Astrocyte (in vitro differentiated cells and primary cell): Measurements from ENCODE around the gene SPON1. TPM values are rescaled to one million over a fixed set of nuclear protein-coding genes. Genes with fewer than 3 reads are reported as not detected.

Experiments used
- DNase-seq: peaks from one replicate; pipeline ENCODE4 v3.0.0-alpha.2; 2010; ENCODE audit warnings: low read depth
- FAIRE-seq: peaks from 2 replicates; lab custom pipeline; 2011; peaks lifted over from hg19 to GRCh38; lab: Jason Lieb, UNC
- H2AFZ ChIP-seq: 2 replicates; pipeline ENCODE4 v1.6.0; 2012; ENCODE audit warnings: low read depth, low read length, inconsistent platforms
- H3K27ac ChIP-seq: 2 replicates; pipeline ENCODE4 v1.5.1; 2011; ENCODE audit warnings: low read depth, low read length, inconsistent platforms
- H3K27me3 ChIP-seq: 2 replicates; pipeline ENCODE4 v1.6.0; 2011; ENCODE audit warnings: low read length, inconsistent platforms; ENCODE audit not compliant: insufficient read depth
- H3K36me3 ChIP-seq: 2 replicates; pipeline ENCODE4 v1.5.1; 2011; ENCODE audit warnings: low read length, inconsistent platforms; ENCODE audit not compliant: insufficient read depth
- H3K4me1 ChIP-seq: 2 replicates; pipeline ENCODE4 v1.5.1; 2011; ENCODE audit warnings: low read length, inconsistent platforms; ENCODE audit not compliant: insufficient read depth
- H3K4me2 ChIP-seq: 2 replicates; pipeline ENCODE4 v1.6.0; 2012; ENCODE audit warnings: low read length, inconsistent platforms
- H3K4me3 ChIP-seq: 2 replicates; pipeline ENCODE4 v1.5.1; 2011; ENCODE audit warnings: low read depth, mild to moderate bottlenecking, low read length, inconsistent platforms; ENCODE audit not compliant: insufficient read depth
- H3K79me2 ChIP-seq: 2 replicates; pipeline ENCODE4 v1.6.0; 2012; ENCODE audit warnings: mild to moderate bottlenecking, low read length, inconsistent platforms; ENCODE audit not compliant: insufficient read depth
- H3K9ac ChIP-seq: 2 replicates; pipeline ENCODE4 v1.6.0; 2012; ENCODE audit warnings: mild to moderate bottlenecking, low read length, inconsistent platforms
- H3K9me3 ChIP-seq: 2 replicates; pipeline ENCODE4 v1.5.1; 2012; ENCODE audit warnings: low read depth, mild to moderate bottlenecking, low read length, inconsistent platforms; ENCODE audit not compliant: insufficient read depth
- H4K20me1 ChIP-seq: 2 replicates; pipeline ENCODE4 v1.6.0; 2012; ENCODE audit warnings: low read length, inconsistent platforms; ENCODE audit not compliant: insufficient read depth
- H3K27ac Mint-ChIP-seq: one replicate; pipeline ENCODE4 v1.8.0; 2021; ENCODE audit warnings: mild to moderate bottlenecking, mixed read lengths; ENCODE audit not compliant: unreplicated experiment
- H3K27me3 Mint-ChIP-seq: one replicate; pipeline ENCODE4 v1.8.0; 2021; ENCODE audit warnings: low read depth, mixed read lengths; ENCODE audit not compliant: unreplicated experiment
- H3K36me3 Mint-ChIP-seq: one replicate; pipeline ENCODE4 v1.8.0; 2021; ENCODE audit warnings: low read depth, mixed read lengths; ENCODE audit not compliant: unreplicated experiment
- H3K4me1 Mint-ChIP-seq: one replicate; pipeline ENCODE4 v1.8.0; 2021; ENCODE audit warnings: low read depth, mixed read lengths; ENCODE audit not compliant: unreplicated experiment
- H3K4me3 Mint-ChIP-seq: one replicate; pipeline ENCODE4 v1.8.0; 2021; ENCODE audit warnings: mild to moderate bottlenecking, moderate library complexity, mixed read lengths; ENCODE audit not compliant: unreplicated experiment
- H3K9me3 Mint-ChIP-seq: one replicate; pipeline ENCODE4 v1.8.0; 2021; ENCODE audit warnings: mild to moderate bottlenecking, mixed read lengths; ENCODE audit not compliant: unreplicated experiment
- CTCF ChIP-seq: IDR thresholded peaks from 2 replicates; pipeline ENCODE4 v1.5.1; 2011; ENCODE audit warnings: low read depth, mild to moderate bottlenecking, inconsistent platforms, low read length, moderate library complexity; ENCODE audit not compliant: insufficient read depth
- EZH2 ChIP-seq: IDR thresholded peaks from 2 replicates; pipeline ENCODE4 v1.6.1; 2012; ENCODE audit warnings: mild to moderate bottlenecking, low read length, inconsistent platforms; ENCODE audit not compliant: insufficient read depth
- total RNA-seq: library from RNA; stranded (reverse); gene quantifications from 2 replicates; pipeline ENCODE4 v1.2.1, GENCODE V29; 2021

SPON1 gene
- total RNA-seq, 1 donor from 2014 or later, result 2.0 TPM

GRCh38 chr11:14026961-14027360 lies 64.4 kb downstream of the SPON1 start:
- Histone ChIP-seq H4K20me1 (no peaks in the 10 kb centered on the region), H3K4me2 (no peak overlapping the region), H3K36me3 (no peaks in the 10 kb centered on the region), H3K79me2 (no peaks in the 10 kb centered on the region), H3K27ac (no peak overlapping the region), H3K4me1 (no peaks in the 10 kb centered on the region), H3K9me3 (no peaks in the 10 kb centered on the region), H3K27me3 (peaks cover 11% of the 10 kb centered on the region), H3K9ac (no peak overlapping the region), H2AFZ (no peak overlapping the region), H3K4me3 (no peak overlapping the region)
- H3K4me1 Mint-ChIP-seq, result peaks cover 2% of the 10 kb centered on the region
- H3K9me3 Mint-ChIP-seq, result peaks cover 4% of the 10 kb centered on the region
- H3K27me3 Mint-ChIP-seq, result peaks cover 26% of the 10 kb centered on the region
- no peak for DNase-seq
- H3K4me3 Mint-ChIP-seq, result no peak overlapping the region
- TF ChIP-seq CTCF (no peak), EZH2 (no peak)
- peak overlapping the region; percentile 53 for H3K27ac Mint-ChIP-seq
- H3K36me3 Mint-ChIP-seq, result no peaks in the 10 kb centered on the region
- FAIRE-seq, result no peak

- Histone ChIP-seq H3K79me2 (no peaks in the 10 kb centered on the region), H3K4me3 (no peak overlapping the region), H3K9ac (no peak overlapping the region), H4K20me1 (no peaks in the 10 kb centered on the region), H3K27me3 (peaks cover 7% of the 10 kb centered on the region), H3K4me2 (no peak overlapping the region), H3K4me1 (no peaks in the 10 kb centered on the region), H3K9me3 (no peaks in the 10 kb centered on the region), H3K27ac (no peak overlapping the region), H2AFZ (no peak overlapping the region), H3K36me3 (no peaks in the 10 kb centered on the region)
- TF ChIP-seq CTCF (no peak), EZH2 (no peak)
- H3K36me3 Mint-ChIP-seq, result no peaks in the 10 kb centered on the region
- DNase-seq (no peak), FAIRE-seq (no peak)
- H3K27me3 Mint-ChIP-seq, result peaks cover 21% of the 10 kb centered on the region
- peaks cover 4% of the 10 kb centered on the region for H3K9me3 Mint-ChIP-seq
- H3K27ac Mint-ChIP-seq, result no peak overlapping the region
- peaks cover 2% of the 10 kb centered on the region for H3K4me1 Mint-ChIP-seq
- no peak overlapping the region for H3K4me3 Mint-ChIP-seq
These were observed 65.0 kb downstream of the SPON1 start for GRCh38 chr11:14027525-14027924.

GRCh38 chr11:14029440-14029839 lies 66.9 kb downstream of the SPON1 start:
- H3K9ac ChIP-seq, result no peak overlapping the region
- Mint-ChIP-seq H3K27ac (no peak overlapping the region), H3K36me3 (no peaks in the 10 kb centered on the region), H3K4me1 (peaks cover 2% of the 10 kb centered on the region), H3K4me3 (no peak overlapping the region), H3K9me3 (peaks cover 2% of the 10 kb centered on the region), H3K27me3 (peaks cover 12% of the 10 kb centered on the region)
- no peak overlapping the region for H3K4me3 ChIP-seq
- FAIRE-seq (no peak), DNase-seq (no peak)
- H3K9me3 ChIP-seq, result no peaks in the 10 kb centered on the region
- H3K36me3 ChIP-seq, result no peaks in the 10 kb centered on the region
- H4K20me1 ChIP-seq, result no peaks in the 10 kb centered on the region
- peaks cover 6% of the 10 kb centered on the region for H3K27me3 ChIP-seq
- no peak overlapping the region for H3K27ac ChIP-seq
- H2AFZ ChIP-seq, result no peak overlapping the region
- no peaks in the 10 kb centered on the region for H3K79me2 ChIP-seq
- H3K4me1 ChIP-seq, result no peaks in the 10 kb centered on the region
- no peak for TF ChIP-seq EZH2
- TF ChIP-seq CTCF, result no peak
- no peak overlapping the region for H3K4me2 ChIP-seq
